Activated T-helper 17 cell treated with anti-CD3 and anti-CD28 coated beads, Interleukin-2, amount 50 U/mL, for 72 hours (primary cell): ENCODE results near the gene ZNF791. TPM values are rescaled to one million over a fixed set of nuclear protein-coding genes. Genes with fewer than 3 reads are reported as not detected.

ENCODE experiments used
- ATAC-seq: fragments of 150-1000 bp; cut with Tn5 transposase; replicated peaks from 2 replicates; pipeline ENCODE4 v1.10.0; 2021; ENCODE audit warnings: mild to moderate bottlenecking, moderate library complexity
- H3K27ac Mint-ChIP-seq: one replicate; pipeline ENCODE4 v1.8.0; 2022; ENCODE audit warnings: mixed read lengths
- H3K27me3 Mint-ChIP-seq: one replicate; pipeline ENCODE4 v1.8.0; 2022; ENCODE audit warnings: mixed read lengths
- H3K36me3 Mint-ChIP-seq: one replicate; pipeline ENCODE4 v1.8.0; 2022; ENCODE audit warnings: low read depth, mild to moderate bottlenecking, mixed read lengths
- H3K4me1 Mint-ChIP-seq: one replicate; pipeline ENCODE4 v1.8.0; 2022; ENCODE audit warnings: mixed read lengths
- H3K4me3 Mint-ChIP-seq: one replicate; pipeline ENCODE4 v1.8.0; 2022; ENCODE audit warnings: mild to moderate bottlenecking, mixed read lengths
- H3K9me3 Mint-ChIP-seq: one replicate; pipeline ENCODE4 v1.8.0; 2022; ENCODE audit warnings: mixed read lengths
- total RNA-seq, 2 donors: library from RNA; stranded (reverse); gene quantifications; one replicate each; pipeline ENCODE4 v1.2.3, GENCODE V29; 2022

The ZNF791 gene
- total RNA-seq, 2 donors from 2014 or later: 16.7 to 19.0 TPM

GRCh38 chr19:12647047-12647446 lies 36.3 kb downstream of the ZNF791 start:
- Mint-ChIP-seq H3K36me3 (peaks cover 61% of the 10 kb centered on the region), H3K4me3 (no peak overlapping the region), H3K9me3 (no peaks in the 10 kb centered on the region), H3K27ac (no peak overlapping the region), H3K27me3 (no peaks in the 10 kb centered on the region), H3K4me1 (no peaks in the 10 kb centered on the region)
- ATAC-seq: no peak

GRCh38 chr19:12647490-12648071 lies 36.9 kb downstream of the ZNF791 start:
- no peak overlapping the region for H3K27ac Mint-ChIP-seq
- no peak overlapping the region for H3K4me3 Mint-ChIP-seq
- H3K9me3 Mint-ChIP-seq: no peaks in the 10 kb centered on the region
- H3K27me3 Mint-ChIP-seq: no peaks in the 10 kb centered on the region
- H3K36me3 Mint-ChIP-seq: peaks cover 66% of the 10 kb centered on the region
- no peaks in the 10 kb centered on the region for H3K4me1 Mint-ChIP-seq
- peak; percentile 76 for ATAC-seq

GRCh38 chr19:12648088-12648487 lies 37.4 kb downstream of the ZNF791 start:
- Mint-ChIP-seq H3K4me1 (no peaks in the 10 kb centered on the region), H3K9me3 (no peaks in the 10 kb centered on the region), H3K27ac (no peak overlapping the region), H3K27me3 (no peaks in the 10 kb centered on the region), H3K4me3 (no peak overlapping the region), H3K36me3 (peaks cover 67% of the 10 kb centered on the region)
- no peak for ATAC-seq

DNA sequence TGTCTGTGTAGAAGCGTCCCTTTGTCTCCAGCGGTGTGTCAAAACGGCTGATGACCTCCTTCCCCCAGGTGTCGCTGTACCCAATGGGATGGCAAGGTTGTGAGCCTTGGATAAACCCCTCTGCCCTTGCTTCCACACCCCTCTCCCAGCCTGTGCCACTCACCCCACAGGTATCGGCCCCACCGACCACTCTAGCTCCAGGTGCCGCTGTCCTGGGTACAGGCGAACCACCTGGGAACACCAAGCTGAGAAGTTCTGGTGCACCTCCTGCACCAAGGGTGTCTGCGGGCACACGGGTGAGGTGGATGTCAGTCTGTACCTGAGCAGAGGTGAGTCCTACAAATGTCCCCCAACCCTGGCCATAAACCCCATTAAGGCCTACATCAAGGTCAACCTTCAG lies 39.2 kb downstream of the ZNF791 start:
- Mint-ChIP-seq H3K4me3 (no peak overlapping the region), H3K27me3 (no peaks in the 10 kb centered on the region), H3K4me1 (no peaks in the 10 kb centered on the region), H3K36me3 (peaks cover 67% of the 10 kb centered on the region), H3K27ac (no peak overlapping the region), H3K9me3 (no peaks in the 10 kb centered on the region)
- ATAC-seq: no peak

GRCh38 chr19:12652219-12652618 lies 41.5 kb downstream of the ZNF791 start:
- Mint-ChIP-seq H3K27me3 (no peaks in the 10 kb centered on the region), H3K27ac (no peak overlapping the region), H3K9me3 (no peaks in the 10 kb centered on the region), H3K4me1 (peaks cover 5% of the 10 kb centered on the region), H3K4me3 (no peak overlapping the region), H3K36me3 (peaks cover 77% of the 10 kb centered on the region)
- no peak for ATAC-seq

DNA sequence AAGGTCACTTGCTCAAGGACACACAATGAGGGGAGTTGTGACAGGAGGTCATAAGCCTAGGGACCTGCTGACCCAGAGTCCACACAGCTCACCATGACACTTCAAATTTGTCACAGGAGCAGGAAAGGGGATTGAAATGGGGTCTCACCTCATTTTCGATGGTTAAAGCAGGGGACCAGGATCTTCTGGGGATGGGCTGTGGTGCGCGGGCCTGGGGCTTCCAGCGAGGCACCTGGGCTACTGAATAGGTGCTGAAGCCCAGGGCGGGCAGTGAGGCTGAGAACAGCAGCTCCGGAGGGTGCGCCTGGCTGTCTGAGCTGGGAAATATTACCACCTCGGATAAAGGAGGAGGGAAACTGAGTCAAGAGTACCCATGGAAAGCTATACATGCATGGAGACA lies 44.8 kb downstream of the ZNF791 start:
- no peak for ATAC-seq
- Mint-ChIP-seq H3K9me3 (no peaks in the 10 kb centered on the region), H3K4me3 (no peak overlapping the region), H3K27me3 (no peaks in the 10 kb centered on the region), H3K4me1 (peaks cover 5% of the 10 kb centered on the region), H3K36me3 (peaks cover 91% of the 10 kb centered on the region), H3K27ac (peak overlapping the region; percentile 49)

GRCh38 chr19:12656899-12657571 lies 46.3 kb downstream of the ZNF791 start:
- Mint-ChIP-seq H3K9me3 (no peaks in the 10 kb centered on the region), H3K4me3 (no peak overlapping the region), H3K4me1 (peaks cover 5% of the 10 kb centered on the region), H3K27ac (no peak overlapping the region), H3K27me3 (no peaks in the 10 kb centered on the region), H3K36me3 (peaks cover 92% of the 10 kb centered on the region)
- peak; percentile 53 for ATAC-seq

GRCh38 chr19:12657966-12658365 lies 47.2 kb downstream of the ZNF791 start:
- Mint-ChIP-seq H3K4me1 (peaks cover 5% of the 10 kb centered on the region), H3K27ac (no peak overlapping the region), H3K36me3 (peaks cover 94% of the 10 kb centered on the region), H3K27me3 (no peaks in the 10 kb centered on the region), H3K9me3 (no peaks in the 10 kb centered on the region), H3K4me3 (no peak overlapping the region)
- ATAC-seq: no peak

GRCh38 chr19:12660980-12661379 lies 50.3 kb downstream of the ZNF791 start:
- no peaks in the 10 kb centered on the region for H3K9me3 Mint-ChIP-seq
- H3K4me1 Mint-ChIP-seq: no peaks in the 10 kb centered on the region

DNA sequence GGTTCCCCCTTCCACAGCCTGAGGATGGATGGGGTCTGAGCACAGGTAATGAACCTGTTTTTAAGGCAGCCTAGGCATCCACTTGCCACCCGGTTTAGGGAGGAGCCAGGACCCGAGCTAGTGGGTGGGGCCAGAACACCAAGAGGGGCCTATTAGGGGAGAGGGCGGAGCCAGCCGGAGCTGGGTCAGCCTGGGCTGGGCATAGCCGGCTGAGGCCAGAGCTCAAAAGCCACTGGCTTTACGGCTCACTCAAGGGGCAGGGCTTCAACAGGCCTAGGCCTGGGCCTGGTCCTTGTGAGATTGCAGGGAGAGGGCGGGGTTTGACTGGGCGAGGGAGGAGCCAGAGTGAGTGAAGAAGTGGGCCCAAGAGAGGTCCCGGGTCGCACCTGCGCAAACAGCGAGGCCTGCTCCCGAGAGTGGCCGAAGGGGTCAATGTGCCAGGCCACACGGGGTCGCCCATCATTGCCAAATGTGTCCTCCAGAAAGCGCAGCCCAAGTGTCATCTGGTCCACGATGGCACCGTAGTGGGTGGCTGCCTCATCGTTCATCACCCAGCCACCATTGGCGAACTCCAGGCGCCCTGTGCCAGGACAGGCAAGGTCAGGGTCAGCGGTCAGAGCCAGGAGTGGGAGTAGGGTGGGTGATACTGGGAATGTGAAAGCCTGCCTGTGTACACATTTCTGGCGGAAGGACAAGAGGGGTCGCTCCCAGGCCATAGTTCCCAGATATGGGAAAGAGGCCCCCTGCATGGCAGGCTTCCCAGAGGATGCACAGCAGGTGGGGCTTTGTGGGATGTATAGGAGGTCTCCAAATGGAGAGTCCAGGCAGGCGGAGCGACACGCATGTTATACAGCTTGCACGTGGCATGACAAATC lies 53.9 kb downstream of the ZNF791 start:
- Mint-ChIP-seq H3K9me3 (no peaks in the 10 kb centered on the region), H3K27me3 (no peaks in the 10 kb centered on the region), H3K4me3 (peak overlapping the region; percentile 92), H3K4me1 (no peaks in the 10 kb centered on the region), H3K36me3 (peaks cover 98% of the 10 kb centered on the region), H3K27ac (peak overlapping the region; percentile 90)
- no peak for ATAC-seq

More at GRCh38 chr19:12660980-12661379, 50.3 kb downstream of the ZNF791 start:
- no peak for ATAC-seq
- Mint-ChIP-seq H3K36me3 (peaks cover 98% of the 10 kb centered on the region), H3K27ac (no peak overlapping the region), H3K27me3 (no peaks in the 10 kb centered on the region), H3K4me3 (no peak overlapping the region)

- peak; percentile 25 for ATAC-seq
- peaks cover 98% of the 10 kb centered on the region for H3K36me3 Mint-ChIP-seq
- H3K27me3 Mint-ChIP-seq: no peaks in the 10 kb centered on the region
- H3K9me3 Mint-ChIP-seq: no peaks in the 10 kb centered on the region
- H3K27ac Mint-ChIP-seq: peak overlapping the region; percentile 90
- H3K4me1 Mint-ChIP-seq: no peaks in the 10 kb centered on the region
- H3K4me3 Mint-ChIP-seq: peak overlapping the region; percentile 92
These were observed 54.5 kb downstream of the ZNF791 start for GRCh38 chr19:12665281-12665573.

GRCh38 chr19:12665671-12666264 lies 55.0 kb downstream of the ZNF791 start:
- H3K36me3 Mint-ChIP-seq: peaks cover 98% of the 10 kb centered on the region
- peak overlapping the region; percentile 92 for H3K4me3 Mint-ChIP-seq
- peak; percentile 37 for ATAC-seq
- H3K27me3 Mint-ChIP-seq: no peaks in the 10 kb centered on the region
- no peaks in the 10 kb centered on the region for H3K4me1 Mint-ChIP-seq
- H3K27ac Mint-ChIP-seq: peak overlapping the region; percentile 90
- no peaks in the 10 kb centered on the region for H3K9me3 Mint-ChIP-seq

DNA sequence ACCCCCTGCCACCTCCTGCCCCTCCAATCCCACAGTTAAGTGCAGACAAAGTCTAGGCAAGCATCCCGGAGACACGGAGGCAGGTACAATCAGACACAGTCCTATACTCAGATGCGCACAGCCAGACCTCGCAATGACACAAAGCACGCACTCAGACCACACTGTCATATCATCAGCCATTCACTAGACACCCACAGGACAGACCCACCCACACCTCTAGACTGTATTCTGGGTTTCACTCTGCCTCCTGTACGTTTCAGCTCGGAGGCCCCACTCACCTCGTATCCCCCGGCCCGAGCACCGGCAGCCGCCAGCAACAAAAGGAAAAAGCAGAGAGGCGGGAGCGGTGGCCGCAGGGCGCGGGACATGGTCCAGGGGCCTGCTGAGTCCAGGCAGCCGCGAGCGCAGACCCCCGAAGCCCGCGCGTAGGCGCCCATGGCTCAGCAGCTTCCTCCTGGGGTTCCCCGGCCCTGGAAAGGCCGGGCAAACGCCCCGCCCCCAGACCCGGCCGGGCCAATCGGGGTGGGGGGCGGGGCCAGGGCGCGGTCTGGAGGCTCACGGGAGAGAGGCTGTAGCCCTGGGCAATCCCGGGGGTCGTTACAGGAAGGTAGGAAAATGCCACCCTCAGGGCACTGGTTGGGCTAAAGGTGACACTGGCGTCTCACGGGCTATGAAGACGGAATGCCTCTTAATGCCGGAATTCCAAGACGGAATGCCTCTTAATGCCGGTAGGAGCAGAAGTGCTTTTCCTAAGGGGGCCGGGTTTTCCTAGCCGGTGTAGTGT lies 55.7 kb downstream of the ZNF791 start, which contains the start of the genes MAN2B1 and WDR83:
MAN2B1 (minus strand) TSS at position 478 of the 784 bp plus-strand sequence; CDS start at position 437, 41 bp downstream.
WDR83 (plus strand) TSS at position 543 of the 784 bp plus-strand sequence. CDS start 2,984 bp downstream, outside the sequence.
- no peaks in the 10 kb centered on the region for H3K9me3 Mint-ChIP-seq
- ATAC-seq: peak; percentile 82
- H3K4me1 Mint-ChIP-seq: no peaks in the 10 kb centered on the region
- H3K27ac Mint-ChIP-seq: peak within 1 kb of the TSS; percentile 90
- no peaks in the 10 kb centered on the region for H3K27me3 Mint-ChIP-seq
- peak within 1 kb of the TSS; percentile 92 for H3K4me3 Mint-ChIP-seq
- peaks cover 95% of the 10 kb centered on the region for H3K36me3 Mint-ChIP-seq
